ENCODE data around the gene NECAB2.

NECAB2 gene

DNA sequence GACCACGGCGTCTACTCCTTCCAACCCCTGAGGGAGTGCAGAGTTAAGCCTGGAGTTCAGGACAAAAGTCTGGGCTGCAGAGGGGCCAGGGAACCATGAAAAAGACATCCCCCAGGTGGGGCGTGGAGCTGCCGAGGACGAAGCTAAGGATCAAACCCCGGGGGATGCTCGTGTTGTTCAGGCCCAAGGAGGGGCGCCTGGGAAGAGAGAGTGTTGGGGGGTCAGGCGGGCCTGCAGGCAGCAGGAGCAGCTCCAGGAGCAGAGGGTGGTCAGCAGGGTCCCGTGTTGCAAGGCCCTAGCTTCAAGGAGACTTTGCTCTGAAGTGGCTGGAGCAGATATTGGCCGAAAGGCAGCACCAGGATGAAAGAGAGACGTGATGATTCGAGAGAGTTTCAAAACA is 26.7 kb downstream of the NECAB2 start:
- no peak for DNase-seq

DNA sequence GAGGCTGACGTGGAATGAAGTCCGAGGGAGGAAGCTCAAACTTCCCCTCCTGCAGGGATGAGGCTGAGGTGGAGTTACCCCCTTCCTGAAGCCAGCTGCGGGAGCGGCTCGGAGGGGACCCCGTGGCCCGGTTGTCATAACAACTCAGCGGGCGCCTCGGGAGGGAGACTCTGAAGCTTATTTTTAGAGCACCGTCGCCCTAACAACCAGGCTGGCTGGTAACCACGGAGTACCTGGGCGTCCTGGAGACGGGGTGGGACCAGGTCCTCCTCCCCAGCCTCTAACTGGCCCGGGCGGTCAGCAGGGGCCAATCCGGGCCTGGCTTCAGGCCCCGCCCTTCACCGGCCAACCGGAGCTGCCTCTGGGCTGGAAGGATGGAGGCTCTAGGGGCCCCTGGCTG is 27.7 kb downstream of the NECAB2 start:
- peak; percentile 88 for DNase-seq

DNA sequence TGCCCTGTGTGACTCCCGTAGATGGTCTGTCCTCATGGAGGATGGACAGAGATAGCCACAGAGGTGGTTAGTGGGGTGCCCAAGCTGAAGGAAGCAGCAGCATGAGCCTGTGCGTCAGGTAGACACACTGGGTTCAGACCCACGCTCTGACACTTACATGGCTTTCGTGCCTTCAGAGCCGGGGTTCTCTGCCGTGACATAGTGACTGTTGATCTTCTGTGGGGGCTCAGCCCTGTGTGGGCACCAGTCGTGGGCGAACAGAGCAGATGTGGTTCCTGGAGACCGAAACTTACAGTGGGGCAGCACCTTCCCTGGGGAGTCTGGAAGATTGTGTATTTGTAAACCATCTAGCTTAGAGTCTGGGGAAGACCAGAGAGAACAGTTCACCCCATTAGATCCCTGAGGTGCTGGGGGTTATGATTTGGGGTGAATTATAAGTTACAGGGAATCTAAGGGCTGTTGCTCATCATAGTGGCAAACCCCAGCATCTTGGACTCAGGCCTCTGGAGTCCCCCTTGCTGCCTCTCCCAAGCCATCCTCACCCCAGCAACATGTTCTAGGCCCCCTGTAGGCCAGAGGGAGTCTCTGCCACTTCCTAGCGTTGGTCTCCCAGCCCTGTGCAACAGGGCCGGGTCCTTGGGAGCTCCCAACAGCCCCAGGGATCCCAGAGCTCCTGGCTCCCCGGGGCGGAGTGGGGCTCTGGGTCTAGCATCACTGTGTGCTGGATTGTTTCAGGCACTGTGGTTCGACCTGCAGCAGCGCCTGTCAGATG is 28.6 kb downstream of the NECAB2 start:
- no peak for DNase-seq

DNA sequence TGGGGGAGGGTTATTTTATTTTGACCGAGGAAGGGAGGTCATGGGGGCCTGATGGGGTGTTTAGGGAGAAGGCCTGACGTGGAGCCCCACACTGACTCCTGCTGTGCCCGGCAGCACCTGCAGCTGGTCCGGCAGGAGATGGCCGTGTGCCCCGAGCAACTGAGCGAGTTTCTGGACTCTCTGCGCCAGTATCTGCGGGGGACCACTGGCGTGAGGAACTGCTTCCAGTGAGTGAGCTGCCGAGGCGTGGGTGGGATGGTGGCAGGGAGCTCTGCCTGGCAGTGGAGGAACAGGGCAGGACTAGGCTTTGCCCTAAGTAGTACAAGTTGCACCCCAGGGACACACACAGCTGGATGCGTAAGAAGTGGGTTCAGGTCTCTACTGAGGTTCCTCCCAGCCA is 30.0 kb downstream of the NECAB2 start:
- no peak for DNase-seq

DNA sequence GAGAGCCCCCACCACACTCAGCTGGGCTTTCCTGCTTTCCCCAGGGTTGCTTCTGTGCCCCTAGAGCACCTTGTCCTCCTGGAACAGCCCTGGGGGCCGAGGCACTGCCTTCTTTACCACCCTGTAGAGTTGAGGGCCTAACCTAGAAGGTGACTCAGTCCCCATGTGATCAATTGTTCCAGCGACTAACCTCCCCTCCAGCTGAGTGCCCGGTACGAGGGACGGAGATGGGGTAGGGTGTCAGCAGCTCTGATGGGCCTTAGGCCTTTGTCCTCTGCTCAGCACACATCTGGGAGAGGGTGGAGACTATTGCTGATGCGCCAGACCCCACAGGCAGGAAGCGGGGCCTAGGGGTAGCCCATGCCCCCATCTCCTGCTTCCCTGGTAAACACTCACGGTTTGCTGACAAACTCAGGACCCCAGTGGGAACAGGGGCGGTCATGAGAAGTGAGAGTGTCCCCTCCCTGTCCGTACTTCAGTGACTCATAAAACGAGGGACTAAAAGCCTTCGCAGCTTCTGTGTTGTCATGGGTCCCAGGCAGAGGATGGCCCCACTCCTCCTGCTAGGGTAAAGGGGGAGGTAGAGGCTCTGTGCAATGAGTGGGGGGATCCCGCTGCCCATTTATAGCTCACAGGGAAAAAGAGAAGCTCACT is 33.1 kb downstream of the NECAB2 start:
- DNase-seq: no peak

DNA sequence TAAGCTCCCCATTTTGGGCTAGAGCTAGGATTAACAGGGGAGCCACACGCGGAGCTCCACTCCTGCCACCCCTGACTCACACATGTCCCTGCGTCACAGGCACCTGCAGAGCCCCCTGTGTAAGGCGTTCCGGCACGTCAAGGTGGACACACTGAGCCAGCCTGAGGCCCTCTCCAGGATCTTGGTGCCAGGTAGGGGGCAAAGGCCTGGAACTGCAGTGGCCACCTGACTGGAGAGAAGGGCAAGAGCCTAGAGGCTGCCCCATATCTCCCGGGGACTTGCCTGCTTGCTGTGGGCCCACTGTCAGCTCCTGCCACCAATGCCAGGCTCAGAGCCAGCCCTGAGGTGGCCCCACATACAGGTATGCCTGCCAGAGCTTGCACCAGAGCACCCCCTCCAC is 33.7 kb downstream of the NECAB2 start:
- DNase-seq: no peak

DNA sequence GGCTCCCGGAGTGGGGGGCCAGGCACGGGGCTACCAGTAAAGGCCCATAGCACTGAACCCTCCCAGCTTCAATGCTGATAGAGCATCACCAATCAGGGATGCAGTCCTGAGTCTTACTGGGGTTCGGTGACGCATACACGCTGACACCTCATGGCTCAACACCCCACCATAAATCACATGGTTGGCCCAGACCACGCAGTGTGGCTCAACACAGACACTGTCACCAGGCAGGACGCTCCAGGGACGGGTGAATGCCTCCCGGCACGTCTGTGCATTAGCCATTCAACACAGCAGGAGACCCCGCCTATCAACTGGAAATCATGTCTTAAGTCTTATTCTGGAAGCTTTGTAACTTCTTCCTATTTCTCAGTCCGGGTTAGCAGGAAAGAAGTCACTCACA is 35.0 kb downstream of the NECAB2 start:
- no peak for DNase-seq

DNA sequence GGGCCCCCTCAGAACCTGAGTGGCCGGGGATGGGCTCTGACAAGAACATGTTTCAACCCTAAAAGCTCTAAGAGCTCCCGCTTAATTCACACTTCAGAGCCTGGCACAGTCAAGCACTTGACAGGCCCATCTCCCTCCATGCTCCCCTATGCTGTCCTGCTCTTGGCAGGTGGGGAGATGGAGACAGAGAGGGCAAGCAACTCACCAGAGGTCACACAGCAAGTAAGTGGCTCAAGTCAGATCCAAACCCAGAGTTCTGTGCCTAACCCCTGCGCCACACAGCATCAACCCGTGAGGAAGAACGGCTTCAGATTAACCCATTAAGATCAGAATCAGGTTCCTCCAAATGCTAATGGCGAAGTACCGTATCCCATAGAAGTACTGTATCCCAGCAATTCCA is 36.4 kb downstream of the NECAB2 start:
- no peak for DNase-seq

DNA sequence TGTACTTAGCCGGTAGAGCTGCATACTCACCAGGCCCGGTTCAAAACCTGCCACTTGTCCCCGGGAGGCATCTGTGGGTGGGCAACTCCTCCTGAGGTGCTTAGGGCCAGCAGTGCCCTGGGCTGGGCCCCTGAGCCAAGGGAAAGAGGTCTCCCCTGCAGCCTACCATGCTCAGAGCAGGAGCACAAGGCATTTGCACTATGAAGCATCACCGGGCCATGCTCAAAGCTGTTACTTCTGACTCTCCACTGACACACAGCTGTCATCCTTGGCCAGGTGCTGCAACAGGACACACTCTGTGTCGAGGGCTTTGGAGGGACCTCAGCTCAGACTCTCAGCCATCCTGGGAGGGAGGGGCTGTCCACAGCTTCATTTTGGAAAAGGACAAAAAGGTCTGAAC is 37.3 kb downstream of the NECAB2 start:
- no peak for DNase-seq

DNA sequence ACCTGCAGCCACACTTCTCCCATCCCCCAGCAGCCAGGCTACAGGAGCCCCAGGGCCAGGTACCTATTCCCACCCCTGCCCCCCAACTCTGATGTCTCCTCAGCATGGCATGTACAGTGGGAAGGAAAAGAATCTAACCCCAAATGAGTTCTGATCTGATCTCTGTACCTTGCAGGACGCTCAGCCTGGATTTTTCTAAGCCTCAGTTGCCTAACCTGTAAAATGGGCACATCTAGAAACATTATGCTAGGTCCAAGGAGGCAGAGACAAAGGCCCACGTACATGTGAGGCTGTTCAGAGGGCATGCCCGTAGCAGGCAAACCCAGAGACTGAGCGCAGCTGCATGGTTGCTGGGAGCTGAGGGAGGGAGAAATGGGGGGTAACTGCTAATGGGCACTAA is 39.5 kb downstream of the NECAB2 start:
- DNase-seq: no peak

DNA sequence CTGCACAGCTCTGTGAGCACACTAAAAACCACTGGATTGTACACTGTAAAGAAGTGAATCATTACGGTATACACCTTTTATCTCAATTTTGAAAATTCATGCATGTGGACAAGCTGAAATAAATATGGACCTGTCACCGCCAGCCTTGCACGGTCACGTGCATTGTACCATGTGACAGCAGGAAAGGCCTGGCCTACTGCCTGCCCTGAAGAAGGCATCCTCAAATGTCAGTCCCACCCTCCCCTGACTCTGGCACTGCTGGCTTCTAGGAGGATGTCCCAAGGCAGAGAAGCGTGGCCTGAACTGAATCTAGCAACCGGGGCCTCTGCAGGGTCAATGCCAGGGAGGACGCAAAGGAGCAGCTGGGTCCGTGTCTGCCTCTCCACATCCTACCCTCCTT is 39.9 kb downstream of the NECAB2 start:
- DNase-seq: no peak

DNA sequence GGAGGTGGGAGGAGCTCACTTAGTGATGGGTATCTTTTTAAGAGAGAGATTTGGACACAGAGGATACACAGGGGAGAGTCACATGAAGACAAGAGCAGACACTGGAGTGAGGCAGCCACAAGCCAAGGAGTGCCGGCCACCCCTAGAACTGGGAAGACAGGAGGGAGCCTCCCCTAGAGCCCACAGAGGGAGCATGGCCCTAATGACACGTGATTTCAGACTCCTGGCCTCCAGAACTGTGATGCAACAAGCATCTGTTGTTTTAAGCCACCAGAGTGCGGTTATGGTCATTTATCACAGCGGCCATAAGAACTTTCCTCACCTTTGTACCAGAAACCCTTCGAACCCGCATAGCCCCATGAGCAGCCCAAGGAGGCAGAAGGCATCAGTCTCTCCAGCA is 41.2 kb downstream of the NECAB2 start:
- DNase-seq: no peak

DNA sequence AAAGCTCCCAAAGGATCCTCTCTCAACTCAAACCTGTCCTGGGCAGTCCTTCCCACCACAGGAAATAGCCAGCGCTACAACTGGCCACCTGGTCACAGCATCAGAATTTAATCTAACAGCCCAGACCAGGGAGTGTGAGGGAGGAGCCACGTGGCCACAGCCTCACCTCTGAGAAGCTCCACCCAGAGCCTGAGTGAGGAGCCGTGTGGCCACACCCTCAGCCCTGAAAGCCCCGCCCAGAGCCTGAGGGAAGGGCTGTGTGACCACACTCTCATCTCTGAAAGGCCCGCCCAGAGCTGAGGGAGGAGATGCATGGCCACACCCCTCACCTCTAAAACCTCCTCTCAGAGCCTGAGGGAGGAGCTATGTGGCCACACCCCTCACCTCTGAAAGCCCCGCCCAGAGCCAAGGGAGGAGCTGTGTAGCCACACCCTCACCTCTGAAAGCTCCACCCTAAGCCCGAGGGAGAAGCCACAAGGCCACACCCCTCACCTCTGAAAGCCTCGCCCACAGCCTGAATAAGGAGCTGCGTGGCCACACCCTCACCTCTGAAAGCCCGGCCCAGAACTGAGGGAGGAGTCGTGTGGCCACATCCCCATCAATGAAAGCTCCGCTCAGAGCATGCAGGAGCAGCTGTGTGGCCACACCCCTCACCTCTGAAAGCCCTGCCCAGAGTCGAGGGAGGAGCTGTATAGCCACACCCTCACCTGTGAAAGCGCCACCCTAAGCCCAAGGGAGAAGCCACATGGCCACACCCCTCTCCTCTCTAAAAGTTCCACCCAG is 45.9 kb downstream of the NECAB2 start:
- DNase-seq: peak; percentile 65

DNA sequence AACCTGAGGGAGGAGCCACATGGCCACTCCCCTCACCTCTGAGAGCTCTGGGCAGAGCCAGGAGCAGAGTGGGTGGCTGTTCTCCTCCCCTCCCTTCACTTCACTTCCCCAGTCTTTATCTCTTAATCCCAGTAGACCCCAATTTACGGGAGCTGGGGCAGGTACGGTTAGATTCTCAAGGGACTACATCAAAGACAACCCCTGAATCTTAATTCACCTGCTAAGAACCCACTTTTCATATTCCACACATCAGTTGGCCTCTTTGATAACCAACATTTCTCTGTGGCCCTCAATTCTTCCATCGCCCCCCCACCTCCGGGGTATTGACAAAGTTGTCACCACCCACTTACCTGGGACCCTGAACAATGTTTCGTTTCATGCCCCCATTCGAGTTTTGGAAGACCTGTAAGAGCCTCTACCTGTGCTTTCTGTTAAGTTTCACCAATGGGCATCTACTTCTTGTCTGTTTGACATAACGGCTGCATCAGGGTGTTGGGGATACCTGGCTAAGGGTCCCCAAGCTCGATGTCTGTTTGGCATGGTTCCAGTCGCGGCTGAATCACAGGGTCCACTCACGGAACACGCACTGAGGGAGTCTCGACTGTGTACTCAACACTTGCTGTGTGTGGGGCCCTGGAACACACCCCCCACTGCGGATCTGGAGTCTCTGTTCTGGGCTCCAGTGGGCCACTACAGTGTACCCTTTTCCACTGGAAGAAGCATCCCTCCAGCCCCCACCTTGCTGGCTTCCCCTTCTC is 46.7 kb downstream of the NECAB2 start:
- no peak for DNase-seq

DNA sequence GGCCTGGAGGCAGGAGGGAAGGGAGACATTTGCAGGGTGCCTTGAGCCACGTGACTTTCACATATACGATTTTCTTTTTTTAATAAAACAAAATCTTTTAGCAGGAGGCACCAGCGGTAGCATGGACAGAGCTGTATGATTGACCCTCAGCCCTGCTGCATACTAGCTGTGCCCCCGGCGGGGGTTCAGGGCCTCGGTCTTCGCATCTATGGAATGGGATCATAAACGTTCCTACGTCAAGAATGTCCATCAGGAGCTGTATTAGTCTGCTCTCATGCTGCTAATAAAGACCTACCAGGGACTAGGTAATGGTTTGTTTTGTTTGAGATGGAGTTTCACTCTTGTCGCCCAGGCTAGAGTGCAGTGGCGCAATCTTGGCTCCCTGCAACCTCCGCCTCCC is 47.4 kb downstream of the NECAB2 start:
- no peak for DNase-seq

DNA sequence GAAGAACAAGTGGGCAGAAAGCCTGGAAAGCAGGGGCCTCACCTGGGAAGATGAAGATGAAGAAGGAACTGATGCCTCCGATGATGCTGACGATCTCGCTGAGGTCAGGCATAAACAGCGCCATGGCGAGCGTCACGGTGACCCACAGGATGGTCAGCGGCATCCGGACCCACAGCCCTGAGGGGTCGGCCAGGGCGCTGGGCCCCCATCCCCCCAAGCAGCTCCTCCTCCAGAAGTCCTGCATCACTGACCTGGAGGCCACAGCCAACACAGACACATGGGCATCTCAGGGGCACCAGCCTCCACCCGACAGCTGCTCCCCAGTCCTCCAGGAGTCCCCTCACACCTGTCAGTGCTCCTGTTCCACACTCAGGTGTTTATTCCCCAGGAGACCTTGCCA is 48.4 kb downstream of the NECAB2 start:
- no peak for DNase-seq

DNA sequence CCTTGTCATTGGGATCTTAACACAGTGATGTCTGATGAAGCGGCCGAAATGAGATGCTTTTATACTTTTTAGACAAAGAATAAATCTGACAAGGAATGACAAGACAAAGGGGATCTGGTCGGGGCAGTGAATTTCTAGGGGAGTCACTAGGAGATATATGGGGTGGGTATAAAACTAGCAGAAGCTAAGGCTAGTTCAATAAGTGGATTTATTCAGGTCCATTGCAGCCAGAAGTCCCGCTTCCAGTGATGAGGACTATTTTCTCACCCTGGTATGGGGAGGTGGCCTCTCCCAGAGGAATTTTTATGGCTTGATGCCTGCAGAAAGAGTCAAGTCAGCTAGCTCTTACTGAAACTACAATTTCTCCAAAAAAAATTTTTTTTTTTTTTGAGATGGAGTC is 50.7 kb downstream of the NECAB2 start:
- DNase-seq: no peak

DNA sequence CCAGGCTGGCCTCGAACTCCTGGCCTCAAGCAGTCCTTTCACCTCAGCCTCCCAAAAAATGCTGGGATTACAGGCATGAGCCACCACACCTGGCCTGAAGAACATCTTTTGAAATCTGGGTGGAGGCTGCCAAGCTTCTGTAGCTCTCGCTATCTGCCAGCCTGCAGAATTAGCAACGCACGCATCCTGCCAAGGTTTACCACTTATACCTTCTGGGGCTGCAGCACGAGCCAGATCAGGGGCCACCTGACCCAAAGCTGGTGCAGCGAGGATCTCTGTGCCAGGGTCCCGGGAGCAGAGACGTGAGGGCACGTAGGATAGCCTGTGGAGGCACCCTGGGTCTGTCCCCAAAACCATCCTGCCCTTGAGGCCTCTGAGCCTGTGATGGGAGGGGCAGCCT is 52.3 kb downstream of the NECAB2 start:
- DNase-seq: no peak

DNA sequence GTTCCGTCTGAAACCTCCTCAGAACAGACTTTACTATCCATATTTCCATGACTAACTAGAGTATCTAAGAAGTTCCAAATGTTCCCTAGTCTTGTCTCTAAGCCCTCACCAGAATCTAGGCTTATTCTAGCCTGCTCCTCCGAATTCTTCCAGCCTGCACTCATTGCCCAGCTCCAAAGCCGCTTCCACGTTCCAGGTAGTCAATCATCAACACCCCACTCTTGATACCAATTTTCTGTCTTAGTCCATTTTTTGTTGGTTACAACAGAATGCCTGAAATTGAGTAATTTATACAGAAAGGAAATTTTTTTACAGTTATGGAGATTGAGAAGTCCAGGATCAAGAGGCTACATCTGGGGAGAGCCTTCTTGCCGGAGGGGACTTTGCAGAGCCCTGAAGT is 53.4 kb downstream of the NECAB2 start:
- DNase-seq: no peak

DNA sequence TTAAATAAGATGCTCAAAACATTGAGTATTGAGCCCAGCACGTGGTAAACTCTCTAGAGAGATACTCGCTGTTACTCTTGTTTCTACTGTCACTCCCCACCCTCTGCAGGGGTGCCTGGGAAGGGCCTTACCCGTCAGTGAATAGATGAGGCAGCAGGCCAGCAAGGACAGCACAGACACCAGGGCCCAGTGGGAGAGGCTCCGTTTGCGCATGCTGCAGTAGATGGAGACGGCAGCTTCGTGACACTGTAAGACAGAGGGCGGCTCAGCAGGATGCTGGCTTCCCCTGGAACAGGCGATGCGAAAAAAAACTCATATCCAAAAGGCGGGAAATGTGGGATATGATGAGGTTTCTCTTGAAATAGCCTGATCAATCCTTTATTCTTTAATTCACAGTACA is 54.6 kb downstream of the NECAB2 start:
- DNase-seq: no peak

DNA sequence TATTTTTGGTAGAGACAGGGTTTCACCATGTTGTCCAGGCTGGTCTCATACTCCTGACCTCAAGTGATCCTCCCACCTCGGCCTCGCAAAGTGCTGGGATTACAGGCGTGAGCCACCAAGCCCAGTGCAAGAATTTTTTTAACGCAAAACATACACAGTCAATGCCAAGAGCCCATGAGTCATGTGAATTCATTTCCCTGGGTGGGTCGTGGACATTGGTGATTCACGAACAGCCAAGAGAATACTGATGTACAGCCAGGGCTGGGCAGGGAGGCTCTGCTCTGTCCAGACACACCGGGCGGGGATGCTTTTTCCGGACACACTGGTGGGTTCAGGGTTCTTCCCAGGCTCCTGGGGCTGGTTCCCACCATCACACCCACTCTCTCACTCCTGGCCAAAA is 56.8 kb downstream of the NECAB2 start:
- DNase-seq: no peak

DNA sequence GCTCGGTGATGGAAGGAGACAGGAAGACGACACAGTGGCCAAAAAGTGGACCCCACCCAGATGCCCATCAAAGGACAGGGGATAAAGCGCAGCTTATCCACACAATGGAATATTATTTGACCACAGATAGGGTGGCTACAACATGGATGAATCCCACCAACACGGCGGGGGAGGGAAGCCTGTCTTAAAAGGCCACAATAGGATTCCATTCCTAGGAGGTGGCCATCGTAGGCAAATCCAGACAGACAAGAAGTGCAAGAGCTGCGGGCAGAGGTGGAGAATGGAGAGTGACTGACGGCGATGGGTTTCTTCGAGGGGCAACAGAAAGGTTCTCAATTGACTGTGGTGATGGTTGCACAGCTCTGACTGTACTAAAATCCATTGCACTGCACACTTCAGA is 58.6 kb downstream of the NECAB2 start:
- no peak for DNase-seq

DNA sequence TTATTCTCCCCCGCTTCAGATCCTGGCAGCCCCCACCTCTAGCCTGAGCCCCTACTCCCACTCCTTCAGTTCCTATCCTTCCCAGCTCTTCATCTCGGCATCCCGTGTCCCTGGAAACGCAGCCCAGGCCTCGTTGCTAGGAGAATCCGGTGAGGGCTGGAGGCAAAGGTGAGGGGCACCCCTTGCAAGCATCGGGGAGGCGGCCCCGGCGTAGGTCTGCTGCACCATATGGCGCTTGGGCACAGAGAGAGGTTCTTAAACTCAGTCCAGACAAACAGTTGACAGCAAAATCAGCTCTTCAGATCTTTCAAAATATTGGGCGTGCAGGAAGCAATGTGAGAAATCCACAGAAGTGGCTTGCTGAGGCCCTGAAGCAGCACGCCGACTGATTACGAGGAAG is 59.6 kb downstream of the NECAB2 start:
- DNase-seq: no peak
